H1 (cell line): ENCODE data around the gene MCUR1. TPM values are rescaled to one million over a fixed set of nuclear protein-coding genes. Genes with fewer than 3 reads are reported as not detected.
A peak's percentile ranks its signal among the peaks of the same experiment; 100 is the strongest.

Experiments used
- CTCF ChIA-PET: fragments of 300-600 bp; sonication (Branson Sonifier 250); formaldehyde crosslinking; loops from one replicate; lab custom pipeline; 2021; ENCODE audit not compliant: partially characterized antibody; lab: Charles Lee
- POLR2A ChIA-PET: fragments of 300-600 bp; sonication (Branson Sonifier 250); formaldehyde crosslinking; loops from one replicate; lab custom pipeline; 2021; ENCODE audit warnings: inconsistent platforms; ENCODE audit not compliant: partially characterized antibody; lab: Charles Lee
- DNase-seq, 2 experiments: peaks; one replicate each; pipeline versions ENCODE4 v3.0.0 to v3.0.0-alpha.2; 2010 to 2022; ENCODE audit warnings: low spot score in 2 of 2, low read depth in 1 of 2, mixed read lengths in 1 of 2
- FAIRE-seq: peaks from 2 replicates; lab custom pipeline; 2011; peaks lifted over from hg19 to GRCh38; lab: Jason Lieb, UNC
- H2AFZ ChIP-seq: 2 replicates; pipeline ENCODE4 v1.8.1; 2012; ENCODE audit warnings: low read length, inconsistent platforms
- H2AK5ac ChIP-seq: 2 replicates; pipeline ENCODE4 v1.6.1; 2013; ENCODE audit warnings: low read depth, low read length
- H2BK120ac ChIP-seq: replicated peaks from 2 replicates; pipeline ENCODE3; 2013; ENCODE audit warnings: low read depth, low read length, inconsistent platforms
- H2BK12ac ChIP-seq: 2 replicates; pipeline ENCODE4 v1.6.1; 2013; ENCODE audit warnings: low read depth, low read length
- H2BK15ac ChIP-seq: 2 replicates; pipeline ENCODE4 v1.6.1; 2013; ENCODE audit warnings: low read length
- H2BK20ac ChIP-seq: 2 replicates; pipeline ENCODE4 v1.6.1; 2013; ENCODE audit warnings: low read length
- H2BK5ac ChIP-seq: 2 replicates; pipeline ENCODE4 v1.6.1; 2013; ENCODE audit warnings: low read depth, low read length
- H3K14ac ChIP-seq: 2 replicates; pipeline ENCODE4 v1.6.1; 2013; ENCODE audit warnings: inconsistent platforms; ENCODE audit not compliant: insufficient read length
- H3K18ac ChIP-seq: 2 replicates; pipeline ENCODE4 v1.6.1; 2013; ENCODE audit warnings: low read length; ENCODE audit errors: extremely low read depth
- H3K23ac ChIP-seq: 2 replicates; pipeline ENCODE4 v1.6.1; 2013; ENCODE audit warnings: inconsistent platforms; ENCODE audit not compliant: insufficient read length
- H3K23me2 ChIP-seq: 2 replicates; pipeline ENCODE4 v1.6.1; 2013; ENCODE audit warnings: low read depth, low read length
- H3K27ac ChIP-seq: 2 replicates; pipeline ENCODE4 v1.6.1; 2011; ENCODE audit warnings: low read depth, low read length, inconsistent platforms
- H3K27me3 ChIP-seq, 4 experiments: replicated peaks in 1 of 4; 1 replicate in 1 of 4; 2 replicates in 3 of 4; pipeline versions ENCODE4 v1.6.1 to v1.8.1; 2011 to 2013; ENCODE audit warnings: low read length in 3 of 4, mild to moderate bottlenecking in 3 of 4, inconsistent platforms in 2 of 4, mixed read lengths in 2 of 4, moderate library complexity in 1 of 4; ENCODE audit not compliant: control insufficient read depth in 3 of 4, insufficient read depth in 3 of 4; ENCODE audit errors: extremely low read depth in 1 of 4
- H3K36me3 ChIP-seq, 4 experiments: 2 replicates each; pipeline versions ENCODE4 v1.6.1 to v1.8.1; 2011 to 2013; ENCODE audit warnings: mild to moderate bottlenecking in 4 of 4, low read length in 3 of 4, moderate library complexity in 2 of 4, control low read depth in 1 of 4, inconsistent platforms in 1 of 4; ENCODE audit not compliant: insufficient read depth in 4 of 4, control insufficient read depth in 2 of 4
- H3K4ac ChIP-seq: replicated peaks from 2 replicates; pipeline ENCODE3; 2013; ENCODE audit warnings: low read length, low read depth, mixed read lengths, inconsistent platforms; ENCODE audit not compliant: insufficient read length
- H3K4me1 ChIP-seq, 4 experiments: replicated peaks in 1 of 4; 1 replicate in 1 of 4; 2 replicates in 3 of 4; pipeline versions ENCODE4 v1.6.1 to v1.8.1; 2011 to 2013; ENCODE audit warnings: low read length in 3 of 4, inconsistent platforms in 2 of 4, mixed read lengths in 1 of 4; ENCODE audit not compliant: insufficient read depth in 4 of 4, control insufficient read depth in 3 of 4
- H3K4me2 ChIP-seq, 2 experiments: 2 replicates each; pipeline versions ENCODE4 v1.6.1 to v1.8.1; 2011 to 2013; ENCODE audit warnings: low read depth in 2 of 2, low read length in 2 of 2, control low read depth in 1 of 2, inconsistent platforms in 1 of 2, mild to moderate bottlenecking in 1 of 2; ENCODE audit not compliant: insufficient read depth in 1 of 2
- H3K4me3 ChIP-seq, 4 experiments: fragments of 200-600, 300-600 bp in 1 of 4; sonication (generic), shearing (Covaris generic), sonication (Bioruptor Twin) in 1 of 4; 2 replicates each; pipeline versions ENCODE4 v1.5.1 to v1.8.1; 2011 to 2016; ENCODE audit warnings: low read length in 4 of 4, low read depth in 3 of 4, control low read depth in 2 of 4, inconsistent platforms in 2 of 4, mild to moderate bottlenecking in 2 of 4, mixed read lengths in 1 of 4, moderate library complexity in 1 of 4; ENCODE audit not compliant: insufficient read depth in 2 of 4; ENCODE audit errors: extremely low read depth in 1 of 4
- H3K56ac ChIP-seq: replicated peaks from 2 replicates; pipeline ENCODE3; 2013; ENCODE audit warnings: low read depth, mild to moderate bottlenecking, mixed read lengths, low read length, inconsistent platforms; ENCODE audit not compliant: insufficient read length
- H3K79me1 ChIP-seq: 2 replicates; pipeline ENCODE4 v1.6.1; 2013; ENCODE audit warnings: low read depth, low read length, control low read depth
- H3K79me2 ChIP-seq, 2 experiments: 2 replicates each; pipeline versions ENCODE4 v1.6.1 to v1.8.1; 2012 to 2013; ENCODE audit warnings: low read length in 2 of 2, mild to moderate bottlenecking in 2 of 2, inconsistent platforms in 1 of 2; ENCODE audit not compliant: insufficient read depth in 2 of 2, control insufficient read depth in 1 of 2
- H3K9ac ChIP-seq, 4 experiments: replicated peaks in 1 of 4; 1 replicate in 1 of 4; 2 replicates in 3 of 4; pipeline versions ENCODE4 v1.6.1 to v1.8.1; 2011 to 2013; ENCODE audit warnings: low read depth in 3 of 4, low read length in 3 of 4, control low read depth in 2 of 4, mild to moderate bottlenecking in 2 of 4, moderate library complexity in 2 of 4, inconsistent platforms in 1 of 4; ENCODE audit errors: extremely low read depth in 1 of 4
- H3K9me3 ChIP-seq, 2 experiments: 2 replicates each; pipeline versions ENCODE4 v1.6.1 to v1.8.1; 2012 to 2013; ENCODE audit warnings: mild to moderate bottlenecking in 2 of 2, moderate library complexity in 2 of 2, control low read depth in 1 of 2, inconsistent platforms in 1 of 2, low read depth in 1 of 2, low read length in 1 of 2, mixed read lengths in 1 of 2; ENCODE audit not compliant: insufficient read depth in 2 of 2
- H4K20me1 ChIP-seq, 2 experiments: replicated peaks in 1 of 2; 2 replicates each; pipeline versions ENCODE3 to v1.8.1; 2011 to 2013; ENCODE audit warnings: inconsistent platforms in 2 of 2, low read length in 2 of 2, mild to moderate bottlenecking in 1 of 2; ENCODE audit not compliant: insufficient read depth in 2 of 2, control insufficient read depth in 1 of 2
- H4K5ac ChIP-seq: 2 replicates; pipeline ENCODE4 v1.6.1; 2013; ENCODE audit warnings: low read length, low read depth, mixed read lengths, inconsistent platforms; ENCODE audit not compliant: insufficient read length
- H4K8ac ChIP-seq: 2 replicates; pipeline ENCODE4 v1.8.0; 2013; ENCODE audit warnings: mild to moderate bottlenecking, moderate library complexity, low read length, inconsistent platforms; ENCODE audit not compliant: insufficient read depth; ENCODE audit errors: extremely low read depth
- H4K91ac ChIP-seq: replicated peaks from 2 replicates; pipeline ENCODE3; 2013; ENCODE audit warnings: low read length, mixed read lengths, inconsistent platforms; ENCODE audit not compliant: insufficient read length
- ATF2 ChIP-seq: IDR thresholded peaks from 2 replicates; pipeline ENCODE4 v1.6.1; 2012; ENCODE audit warnings: low read length, inconsistent platforms
- CREB1 ChIP-seq: IDR thresholded peaks from 2 replicates; pipeline ENCODE4 v1.6.1; 2012; ENCODE audit warnings: inconsistent platforms
- CTCF ChIP-seq, 3 experiments: IDR thresholded peaks; 1 replicate in 2 of 3; 2 replicates in 1 of 3; pipeline versions ENCODE4 v1.5.1 to v1.6.1; 2011; ENCODE audit warnings: low read length in 3 of 3, mild to moderate bottlenecking in 3 of 3, inconsistent platforms in 2 of 3, low read depth in 1 of 3, moderate library complexity in 1 of 3; ENCODE audit not compliant: insufficient read depth in 1 of 3; ENCODE audit errors: control extremely low read depth in 1 of 3
- KDM4A ChIP-seq: IDR thresholded peaks from one replicate; pipeline ENCODE4 v1.7.1; 2012; ENCODE audit warnings: low read depth, mild to moderate bottlenecking, moderate library complexity, low read length, inconsistent platforms; ENCODE audit not compliant: severe bottlenecking
- SP1 ChIP-seq: IDR thresholded peaks from 2 replicates; pipeline ENCODE4 v1.6.1; 2011; ENCODE audit warnings: low read depth, low read length
- TAF7 ChIP-seq: optimal IDR thresholded peaks from 2 replicates; pipeline ENCODE3; 2011; ENCODE audit warnings: low read depth, mild to moderate bottlenecking, inconsistent platforms, low read length, moderate library complexity, borderline replicate concordance
- TCF12 ChIP-seq: IDR thresholded peaks from 2 replicates; pipeline ENCODE4 v1.6.1; 2011; ENCODE audit warnings: low read depth, mild to moderate bottlenecking, low read length
- WGBS, 2 experiments: shearing (Covaris generic) in 1 of 2; methylation state at CpG; one replicate each; pipeline versions ENCODE4 v1.1.6 to v1.1.7; 2013 to 2015; ENCODE audit warnings: low lambda C conversion rate in 2 of 2, mixed read lengths in 2 of 2, inconsistent platforms in 1 of 2, low coverage in 1 of 2, missing lambda C conversion rate in 1 of 2; ENCODE audit not compliant: insufficient replicate concordance in 2 of 2, insufficient coverage in 1 of 2, insufficient read length in 1 of 2; ENCODE audit errors: extremely low coverage in 1 of 2, missing lambda C conversion rate in 1 of 2; 5-methylcytosine and 5-hydroxymethylcytosine counted together
- polyA plus RNA-seq, 7 experiments: library from polyadenylated mRNA; depleted of rRNA in 3 of 7; stranded (reverse) in 5 of 7; unstranded in 2 of 7; fragments of >200 nt in 5 of 7; fragments of 200-250 nt in 2 of 7; gene quantifications; 1 replicate in 5 of 7; 2 replicates in 1 of 7; 4 replicates in 1 of 7; pipeline versions ENCODE4 v1.2.1 to v1.2.3, GENCODE V29; 2011 to 2013; ENCODE audit warnings: missing spikeins in 2 of 7, mixed read lengths in 2 of 7
- total RNA-seq: library from RNA; stranded (reverse); fragmentation: NEBNext Ultra II Directional; extraction: Animal tissue kit (Norgen Biotek cat#: 25700); gene quantifications from 2 replicates; pipeline ENCODE4 v1.2.1, GENCODE V29; 2021

MCUR1 gene
- total and polyA plus RNA-seq, 2 of the 8 experiments (the other 6 are each of a cell fraction or from before 2014, with no cell fraction given), result 9.6 to 37.3 TPM

GRCh38 chr6:13795041-13795750 is 19.2 kb downstream of the MCUR1 start:
- CTCF ChIA-PET, result interaction anchor here (0.6 to 5.5 kb wide), 27 partner anchors 11 to 295 kb away, joined by 3 to 41 read pairs (median 4); no protein-coding TSS in a partner anchor
- no peak overlapping the region for H4K5ac ChIP-seq
- H2AFZ ChIP-seq, result no peak overlapping the region
- no peak overlapping the region for H3K27ac ChIP-seq
- no peaks in the 10 kb centered on the region for H3K79me1 ChIP-seq
- FAIRE-seq (peak; percentile 97), DNase-seq (peak in 1 of 2 experiments; percentile 91)
- H3K9ac ChIP-seq, result no peak overlapping the region
- POLR2A ChIA-PET, result no interaction called here
- H3K4me2 ChIP-seq, result no peak overlapping the region
- no peak overlapping the region for H3K18ac ChIP-seq
- no peak overlapping the region for H2BK20ac ChIP-seq
- H3K4me1 ChIP-seq, result no peaks in the 10 kb centered on the region
- H2BK120ac ChIP-seq, result no peak overlapping the region
- no peak overlapping the region for H2BK12ac ChIP-seq
- H3K56ac ChIP-seq, result no peak overlapping the region
- H2BK5ac ChIP-seq, result no peak overlapping the region
- no peak overlapping the region for H3K4ac ChIP-seq
- peaks cover 0 to 32% (median 8%) of the 10 kb centered on the region in 4 experiments; a peak in 5 of 8 replicates for H3K36me3 ChIP-seq
- H3K14ac ChIP-seq, result no peak overlapping the region
- H3K23ac ChIP-seq, result no peak overlapping the region
- no peaks in the 10 kb centered on the region for H3K9me3 ChIP-seq
- H4K8ac ChIP-seq, result no peak overlapping the region
- H4K20me1 ChIP-seq, result no peaks in the 10 kb centered on the region
- H4K91ac ChIP-seq, result no peak overlapping the region
- no peaks in the 10 kb centered on the region for H3K27me3 ChIP-seq
- no peak overlapping the region for H3K4me3 ChIP-seq
- H2BK15ac ChIP-seq, result no peak overlapping the region
- H2AK5ac ChIP-seq, result no peak overlapping the region
- no peaks in the 10 kb centered on the region for H3K79me2 ChIP-seq
- no peaks in the 10 kb centered on the region for H3K23me2 ChIP-seq
- 54% methylated on average over 8 of the region's 8 CpGs; no CpG with 5 or more reads in 1 of the 2 experiments for WGBS, 2 experiments
- peak; percentile 72 to 94 (median 76) for TF ChIP-seq CTCF (IDR thresholded peaks at IDR 0.05; ENCODE audit: control extremely low read depth in 1 of 3, insufficient read depth in 1 of 3, low read depth in 1 of 3, low read length in 3 of 3)
- peak; percentile 36 for TF ChIP-seq TAF7
- TF ChIP-seq KDM4A, result no peak
- TF ChIP-seq TCF12, result no peak
- TF ChIP-seq ATF2, result 0 out of 2 replicates have a peak, but pooled peaks have one; percentile 70
- TF ChIP-seq SP1, result peak; percentile 35; the same call in 1 of the 2 replicates
- TF ChIP-seq CREB1, result no peak
